Measurements from ENCODE around the gene STAC2. TPM values are rescaled to one million over a fixed set of nuclear protein-coding genes. Genes with fewer than 3 reads are reported as not detected.

The STAC2 gene
- total RNA-seq, 2 experiments from 2014 or later, result 0.03 TPM; not detected in 1

- Histone ChIP-seq H3K27ac (ENCODE audit: low read depth, low read length, poor library complexity, severe bottlenecking) (peak overlapping the region; percentile 72), H3K36me3 (ENCODE audit: insufficient read depth, low read length) (no peaks in the 10 kb centered on the region), H3K4me2 (ENCODE audit: low read length) (peak overlapping the region; percentile 55), H2AFZ (ENCODE audit: low read length) (peak overlapping the region; percentile 28; the same call in 1 of the 2 replicates), H3K4me3 (ENCODE audit: low read depth, low read length, poor library complexity, severe bottlenecking) (peak overlapping the region; percentile 25), H4K20me1 (ENCODE audit: insufficient read depth, low read length) (no peaks in the 10 kb centered on the region), H3K9me2 (ENCODE audit: insufficient read depth, low read length) (no peaks in the 10 kb centered on the region), H3K79me2 (ENCODE audit: insufficient read depth, low read depth, low read length) (no peaks in the 10 kb centered on the region), H3K4me1 (ENCODE audit: insufficient read depth, low read length, poor library complexity, severe bottlenecking) (peaks cover 73% of the 10 kb centered on the region), H3K9me3 (ENCODE audit: low read length) (peaks cover 3% of the 10 kb centered on the region; the same call in 1 of the 2 replicates)
- peak; percentile 75 for DNase-seq (ENCODE audit: low spot score)
- ChIA-PET POLR2A (interaction anchor here (0.6 to 0.7 kb wide), 5 partner anchors 51 to 1548 kb away, joined by 3 to 6 read pairs (median 3); no protein-coding TSS in a partner anchor), CTCF (ENCODE audit: unreplicated experiment) (no interaction called here)
- intact Hi-C loops (cut with micrococcal nuclease; ENCODE audit: unreplicated experiment), result no loop called here
- no TSS peak for BruUV-seq (replicated peaks)
- TF ChIP-seq EZH2phosphoT487 (IDR thresholded peaks at IDR 0.05; ENCODE audit: borderline replicate concordance, low read depth, low read length) (no peak), CTCF (conservative IDR thresholded peaks at IDR 0.05; ENCODE audit: low read length) (no peak)
Observed at GRCh38 chr17:39167476-39167875, 58.3 kb downstream of the STAC2 start.

DNA sequence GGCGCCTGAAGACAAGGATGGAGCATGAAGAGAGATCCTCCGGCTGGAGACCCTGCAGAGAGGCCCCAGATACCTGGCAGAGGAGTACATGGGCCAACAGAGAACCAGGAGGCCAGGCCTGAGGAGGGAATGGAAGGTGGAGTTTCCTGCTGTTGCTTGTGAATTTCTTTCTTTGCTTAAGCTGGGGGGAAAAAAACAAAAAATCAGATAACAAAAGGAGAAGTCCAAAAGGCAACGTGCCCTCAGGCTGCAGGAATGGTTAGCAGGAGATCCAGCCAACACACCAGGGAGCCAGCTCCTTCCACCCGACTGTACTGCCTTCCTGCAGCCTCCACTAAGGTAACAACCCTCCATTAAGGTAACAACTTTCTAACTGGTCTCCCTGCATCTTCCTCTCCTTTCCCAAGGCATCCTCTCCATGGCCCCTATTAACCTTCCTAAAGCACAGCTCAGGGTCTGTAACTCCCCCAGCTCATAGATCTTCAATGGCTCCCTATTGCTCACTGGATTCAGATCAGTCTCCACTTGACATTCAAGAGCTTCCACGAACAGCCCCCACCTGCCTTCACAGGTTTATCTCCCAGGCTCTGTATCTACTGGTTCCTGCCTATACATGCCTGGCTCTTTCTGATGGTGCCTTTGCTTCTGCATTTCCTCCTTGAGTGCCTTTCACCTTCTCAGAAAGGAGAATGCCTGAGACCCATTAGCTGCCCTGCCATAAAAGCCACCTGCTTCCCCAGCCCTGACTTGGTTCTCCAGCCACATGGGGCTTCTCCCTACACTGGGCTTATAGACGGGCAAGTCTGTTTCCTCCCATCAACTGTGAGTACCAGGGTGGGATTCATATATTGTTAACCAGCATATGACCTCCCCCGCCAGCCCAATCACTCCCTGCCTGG, 59.1 kb downstream of the STAC2 start:
- BruUV-seq (replicated peaks), result no TSS peak
- ChIA-PET POLR2A (interaction anchor here (0.6 to 0.8 kb wide), 4 partner anchors 13 to 218 kb away, joined by 3 to 6 read pairs (median 4); no protein-coding TSS in a partner anchor), CTCF (ENCODE audit: unreplicated experiment) (interaction anchor here (0.8 kb wide), 1 partner anchor 8 kb away, joined by 3 read pairs; no protein-coding TSS in a partner anchor)
- H4K20me1 ChIP-seq (ENCODE audit: insufficient read depth, low read length), result no peaks in the 10 kb centered on the region
- peak overlapping the region; percentile 72 for H3K27ac ChIP-seq (ENCODE audit: low read depth, low read length, poor library complexity, severe bottlenecking)
- H2AFZ ChIP-seq (ENCODE audit: low read length), result peak overlapping the region; percentile 28; the same call in 1 of the 2 replicates
- peaks cover 3% of the 10 kb centered on the region; the same call in 1 of the 2 replicates for H3K9me3 ChIP-seq (ENCODE audit: low read length)
- intact Hi-C loops (cut with micrococcal nuclease; ENCODE audit: unreplicated experiment), result no loop called here
- peaks cover 69% of the 10 kb centered on the region for H3K4me1 ChIP-seq (ENCODE audit: insufficient read depth, low read length, poor library complexity, severe bottlenecking)
- no peaks in the 10 kb centered on the region for H3K79me2 ChIP-seq (ENCODE audit: insufficient read depth, low read depth, low read length)
- peak overlapping the region; percentile 25 for H3K4me3 ChIP-seq (ENCODE audit: low read depth, low read length, poor library complexity, severe bottlenecking)
- TF ChIP-seq EZH2phosphoT487 (IDR thresholded peaks at IDR 0.05; ENCODE audit: borderline replicate concordance, low read depth, low read length) (no peak), CTCF (conservative IDR thresholded peaks at IDR 0.05; ENCODE audit: low read length) (no peak)
- peak; percentile 58 for DNase-seq (ENCODE audit: low spot score)
- peak overlapping the region; percentile 55 for H3K4me2 ChIP-seq (ENCODE audit: low read length)
- no peaks in the 10 kb centered on the region for H3K9me2 ChIP-seq (ENCODE audit: insufficient read depth, low read length)
- H3K36me3 ChIP-seq (ENCODE audit: insufficient read depth, low read length), result no peaks in the 10 kb centered on the region

Measured in OCI-LY7 (cell line).